ENCODE measurements around the gene CIB2. TPM values are rescaled to one million over a fixed set of nuclear protein-coding genes. Genes with fewer than 3 reads are reported as not detected.

The CIB2 gene
- total RNA-seq, 1 experiment from 2014 or later: 17.3 TPM

DNA sequence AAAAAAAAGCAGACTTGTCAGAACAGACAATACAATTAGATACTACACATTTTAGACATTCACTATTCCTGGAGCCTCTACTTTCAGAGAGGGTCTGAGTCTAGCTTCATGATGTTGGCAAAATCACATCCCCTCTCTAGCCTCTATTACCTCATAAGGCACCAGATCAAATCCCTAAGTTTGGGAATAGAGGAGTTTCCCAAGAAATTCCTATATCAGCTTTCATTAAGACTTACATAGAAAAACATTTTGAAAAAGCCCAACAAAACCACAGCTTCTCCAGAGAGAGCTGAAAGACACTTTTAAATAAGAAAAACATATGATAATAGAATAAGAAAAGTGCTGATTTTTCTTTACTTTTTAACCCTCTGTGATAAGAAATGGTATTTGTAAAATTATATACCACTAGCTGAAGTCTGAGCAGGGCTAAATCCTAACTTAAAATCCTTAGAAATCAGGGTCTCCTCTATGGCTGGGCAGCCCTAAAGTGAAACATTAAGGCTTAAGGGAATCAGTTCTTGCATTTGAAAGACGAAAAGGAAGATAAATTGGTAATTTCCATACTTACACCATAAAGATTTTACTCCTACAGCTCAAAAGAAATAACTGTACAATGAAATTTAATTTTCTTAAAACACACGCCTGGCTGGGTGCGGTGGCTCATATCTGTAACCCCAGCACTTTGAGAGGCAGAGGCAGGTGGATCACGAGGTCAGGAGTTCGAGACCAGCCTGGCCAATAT, 58.0 kb downstream of the CIB2 start:
- CTCF ChIA-PET: interaction anchor here (1.8 kb wide), 1 partner anchor 35 kb away, joined by 4 read pairs; no protein-coding TSS in a partner anchor
- TF ChIP-seq, protein P1, sequence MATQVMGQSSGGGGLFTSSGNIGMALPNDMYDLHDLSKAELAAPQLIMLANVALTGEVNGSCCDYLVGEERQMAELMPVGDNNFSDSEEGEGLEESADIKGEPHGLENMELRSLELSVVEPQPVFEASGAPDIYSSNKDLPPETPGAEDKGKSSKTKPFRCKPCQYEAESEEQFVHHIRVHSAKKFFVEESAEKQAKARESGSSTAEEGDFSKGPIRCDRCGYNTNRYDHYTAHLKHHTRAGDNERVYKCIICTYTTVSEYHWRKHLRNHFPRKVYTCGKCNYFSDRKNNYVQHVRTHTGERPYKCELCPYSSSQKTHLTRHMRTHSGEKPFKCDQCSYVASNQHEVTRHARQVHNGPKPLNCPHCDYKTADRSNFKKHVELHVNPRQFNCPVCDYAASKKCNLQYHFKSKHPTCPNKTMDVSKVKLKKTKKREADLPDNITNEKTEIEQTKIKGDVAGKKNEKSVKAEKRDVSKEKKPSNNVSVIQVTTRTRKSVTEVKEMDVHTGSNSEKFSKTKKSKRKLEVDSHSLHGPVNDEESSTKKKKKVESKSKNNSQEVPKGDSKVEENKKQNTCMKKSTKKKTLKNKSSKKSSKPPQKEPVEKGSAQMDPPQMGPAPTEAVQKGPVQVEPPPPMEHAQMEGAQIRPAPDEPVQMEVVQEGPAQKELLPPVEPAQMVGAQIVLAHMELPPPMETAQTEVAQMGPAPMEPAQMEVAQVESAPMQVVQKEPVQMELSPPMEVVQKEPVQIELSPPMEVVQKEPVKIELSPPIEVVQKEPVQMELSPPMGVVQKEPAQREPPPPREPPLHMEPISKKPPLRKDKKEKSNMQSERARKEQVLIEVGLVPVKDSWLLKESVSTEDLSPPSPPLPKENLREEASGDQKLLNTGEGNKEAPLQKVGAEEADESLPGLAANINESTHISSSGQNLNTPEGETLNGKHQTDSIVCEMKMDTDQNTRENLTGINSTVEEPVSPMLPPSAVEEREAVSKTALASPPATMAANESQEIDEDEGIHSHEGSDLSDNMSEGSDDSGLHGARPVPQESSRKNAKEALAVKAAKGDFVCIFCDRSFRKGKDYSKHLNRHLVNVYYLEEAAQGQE (IDR thresholded peaks at IDR 0.05; ENCODE audit: low read depth): no peak
- no peak for TF ChIP-seq SIN3A (IDR thresholded peaks at IDR 0.05; ENCODE audit: low read depth)
- TF ChIP-seq FOSL1 (IDR thresholded peaks at IDR 0.05; ENCODE audit: low read depth): no peak
- no peak for TF ChIP-seq TCF7L2 (IDR thresholded peaks at IDR 0.05; ENCODE audit: borderline replicate concordance, extremely low read depth, insufficient read depth, insufficient read length)
- TF ChIP-seq, protein P2, sequence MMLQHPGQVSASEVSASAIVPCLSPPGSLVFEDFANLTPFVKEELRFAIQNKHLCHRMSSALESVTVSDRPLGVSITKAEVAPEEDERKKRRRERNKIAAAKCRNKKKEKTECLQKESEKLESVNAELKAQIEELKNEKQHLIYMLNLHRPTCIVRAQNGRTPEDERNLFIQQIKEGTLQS (IDR thresholded peaks at IDR 0.05): no peak
- TF ChIP-seq POLR2A (IDR thresholded peaks at IDR 0.05; ENCODE audit: borderline replicate concordance, extremely low read depth, insufficient read depth, insufficient read length): no peak
- TF ChIP-seq RAD21 (IDR thresholded peaks at IDR 0.05; ENCODE audit: low read depth): no peak
- RAD21 ChIA-PET (ENCODE audit: low non-redundant PET in 1 of 2, low total read pairs in 2 of 2, uncharacterized antibody in 2 of 2, unreplicated experiment in 2 of 2): no interaction called here
- Histone ChIP-seq H3K9me2 (ENCODE audit: insufficient read depth) (no peaks in the 10 kb centered on the region), H3K4me1 (ENCODE audit: control insufficient read depth in 1 of 2, insufficient read depth in 2 of 2, low read length in 2 of 2) (peaks cover 13 to 29% of the 10 kb centered on the region in 2 experiments), H3K79me2 (ENCODE audit: insufficient read depth, low read length) (peaks cover 37% of the 10 kb centered on the region), H3K4me2 (ENCODE audit: low read length) (no peak overlapping the region), H4K20me1 (ENCODE audit: insufficient read depth) (peaks cover 3% of the 10 kb centered on the region; the same call in 1 of the 2 replicates), H3K9ac (ENCODE audit: low read length) (no peak overlapping the region), H3K27me3 (ENCODE audit: insufficient read depth, low read length) (no peaks in the 10 kb centered on the region), H3K4me3 (replicated peaks in 1 of 2; ENCODE audit: low read depth in 1 of 2, low read length in 2 of 2) (no peak overlapping the region), H3K9me3 (ENCODE audit: control insufficient read depth in 1 of 2, insufficient read depth in 1 of 2, low read depth in 1 of 2, low read length in 2 of 2) (no peaks in the 10 kb centered on the region), H2AFZ (ENCODE audit: low read depth, low read length, poor library complexity, severe bottlenecking) (no peak overlapping the region), H3K36me3 (ENCODE audit: control insufficient read depth in 1 of 2, insufficient read depth in 2 of 2, low read length in 2 of 2) (no peaks in the 10 kb centered on the region; a peak in 1 of 4 replicates), H3K27ac (ENCODE audit: low read depth, low read length) (no peak overlapping the region)
- POLR2A ChIA-PET: no interaction called here
- intact Hi-C loops (cut with micrococcal nuclease): no loop called here
- no TSS peak for BruUV-seq (replicated peaks)
- DNase-seq (ENCODE audit: low read depth, low spot score) (no peak), ATAC-seq (no peak)

Data from HCT116 (cell line).